Esophagus (tissue), 2 donors: ENCODE results near the gene RASA3. TPM values are rescaled to one million over a fixed set of nuclear protein-coding genes. Genes with fewer than 3 reads are reported as not detected.

Experiments
- polyA plus RNA-seq, 2 donors: library from polyadenylated mRNA; stranded (reverse); fragments of 200-250 nt; gene quantifications; one replicate each; pipeline ENCODE4 v1.2.3, GENCODE V29; 2013
- donor health status: healthy with polysubstance abuse.
- donor health status: Bipolar disorder and iron deficiency.

RASA3 gene
- polyA plus RNA-seq, 2 donors = 1.5 to 1.8 TPM

Other genes starting within 250 kb of the RASA3 start
- under 1 TPM; 0.04 to 0.26 TPM for gene C13orf46, start 158.5 kb downstream of the RASA3 start, polyA plus RNA-seq
- gene CFAP97D2, start 46.6 kb upstream of the RASA3 start, polyA plus RNA-seq = not detected
- gene CDC16, start 102.3 kb upstream of the RASA3 start, polyA plus RNA-seq = 10 to 100 TPM; 33.4 to 36.1 TPM
- 10 to 100 TPM; 32.1 to 43.1 TPM for gene UPF3A, start 149.0 kb upstream of the RASA3 start, polyA plus RNA-seq
- gene CHAMP1, start 181.9 kb upstream of the RASA3 start, polyA plus RNA-seq = 1 to 10 TPM; 2.9 to 4.4 TPM